GM19043 (cell line): ENCODE data around the gene NARS2.
A peak's percentile ranks its signal among the peaks of the same experiment; 100 is the strongest.

Experiments used
- ATAC-seq: cut with Tn5 transposase; IDR thresholded peaks from one replicate; pipeline ENCODE4 v1.9.1; 2021; ENCODE audit warnings: low read depth; ENCODE audit not compliant: unreplicated experiment

Gene NARS2

GRCh38 chr11:78417888-78418583 lies 156.6 kb downstream of the NARS2 start:
- peak; percentile 40 for ATAC-seq

- peak; percentile 7 for ATAC-seq
These were observed 157.3 kb downstream of the NARS2 start, which contains the start of gene GAB2 for GRCh38 chr11:78417175-78417887. Gene GAB2 (minus strand): TSS chr11:78417820. CDS start chr11:78417720, 100 bp downstream.

- ATAC-seq, result peak; percentile 42
These were observed 158.1 kb downstream of the NARS2 start for GRCh38 chr11:78416285-78417174.

- no peak for ATAC-seq
These were observed 159.3 kb downstream of the NARS2 start for GRCh38 chr11:78415338-78415737.

- no peak for ATAC-seq
These were observed 160.2 kb downstream of the NARS2 start for GRCh38 chr11:78414321-78415051.

- no peak for ATAC-seq
These were observed 166.0 kb downstream of the NARS2 start for GRCh38 chr11:78408619-78409018.

- no peak for ATAC-seq
These were observed 168.0 kb downstream of the NARS2 start for GRCh38 chr11:78406568-78407196.

GRCh38 chr11:78405805-78406204 lies 168.9 kb downstream of the NARS2 start:
- ATAC-seq, result no peak

- no peak for ATAC-seq
These were observed 170.9 kb downstream of the NARS2 start for GRCh38 chr11:78403781-78404180.

- ATAC-seq, result no peak
These were observed 171.8 kb downstream of the NARS2 start for GRCh38 chr11:78402847-78403246.

GRCh38 chr11:78400702-78401101 lies 174.0 kb downstream of the NARS2 start:
- no peak for ATAC-seq

GRCh38 chr11:78400116-78400515 lies 174.5 kb downstream of the NARS2 start:
- ATAC-seq, result no peak

GRCh38 chr11:78399136-78399535 lies 175.5 kb downstream of the NARS2 start:
- no peak for ATAC-seq

GRCh38 chr11:78398715-78399114 lies 175.9 kb downstream of the NARS2 start:
- no peak for ATAC-seq

- ATAC-seq, result no peak
These were observed 177.3 kb downstream of the NARS2 start for GRCh38 chr11:78397398-78397797.

- ATAC-seq, result no peak
These were observed 179.1 kb downstream of the NARS2 start for GRCh38 chr11:78395597-78395996.

GRCh38 chr11:78392854-78393253 lies 181.8 kb downstream of the NARS2 start:
- no peak for ATAC-seq

- ATAC-seq, result no peak
These were observed 183.2 kb downstream of the NARS2 start for GRCh38 chr11:78391424-78391823.

GRCh38 chr11:78390809-78391208 lies 183.9 kb downstream of the NARS2 start:
- no peak for ATAC-seq
